ENCODE data around the gene TRPM3. TPM values are rescaled to one million over a fixed set of nuclear protein-coding genes. Genes with fewer than 3 reads are reported as not detected.
"Not testable (repeated sequence)": the region's sequence is repeated elsewhere in the genome, so short reads cannot be mapped to it uniquely, and the experiment has no call there.

TRPM3 gene
- total RNA-seq, 1 donor from 2014 or later, result 0.25 TPM

GRCh38 chr9:70979966-70980365, 141.5 kb downstream of the TRPM3 start:
- Histone ChIP-seq H3K9me3 (no peaks in the 10 kb centered on the region), H3K27me3 (no peaks in the 10 kb centered on the region), H3K27ac (no peak overlapping the region), H3K4me1 (no peaks in the 10 kb centered on the region), H3K36me3 (no peaks in the 10 kb centered on the region), H3K4me3 (no peak overlapping the region)
- intact Hi-C loops (cut with DNase I), result loop anchor here (10.0 kb wide), 1 partner anchor 1365 kb away; no protein-coding TSS in a partner anchor
- DNase-seq (ENCODE audit: extremely low spot score in 2 of 2), result no peak
- TF ChIP-seq, protein P1, sequence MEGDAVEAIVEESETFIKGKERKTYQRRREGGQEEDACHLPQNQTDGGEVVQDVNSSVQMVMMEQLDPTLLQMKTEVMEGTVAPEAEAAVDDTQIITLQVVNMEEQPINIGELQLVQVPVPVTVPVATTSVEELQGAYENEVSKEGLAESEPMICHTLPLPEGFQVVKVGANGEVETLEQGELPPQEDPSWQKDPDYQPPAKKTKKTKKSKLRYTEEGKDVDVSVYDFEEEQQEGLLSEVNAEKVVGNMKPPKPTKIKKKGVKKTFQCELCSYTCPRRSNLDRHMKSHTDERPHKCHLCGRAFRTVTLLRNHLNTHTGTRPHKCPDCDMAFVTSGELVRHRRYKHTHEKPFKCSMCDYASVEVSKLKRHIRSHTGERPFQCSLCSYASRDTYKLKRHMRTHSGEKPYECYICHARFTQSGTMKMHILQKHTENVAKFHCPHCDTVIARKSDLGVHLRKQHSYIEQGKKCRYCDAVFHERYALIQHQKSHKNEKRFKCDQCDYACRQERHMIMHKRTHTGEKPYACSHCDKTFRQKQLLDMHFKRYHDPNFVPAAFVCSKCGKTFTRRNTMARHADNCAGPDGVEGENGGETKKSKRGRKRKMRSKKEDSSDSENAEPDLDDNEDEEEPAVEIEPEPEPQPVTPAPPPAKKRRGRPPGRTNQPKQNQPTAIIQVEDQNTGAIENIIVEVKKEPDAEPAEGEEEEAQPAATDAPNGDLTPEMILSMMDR (IDR thresholded peaks at IDR 0.05), result no peak
- TF ChIP-seq POLR2AphosphoS5 (IDR thresholded peaks at IDR 0.05; ENCODE audit: insufficient read depth in 1 of 2, low read depth in 1 of 2) (no peak), POLR2A (IDR thresholded peaks at IDR 0.05) (no peak)

DNA sequence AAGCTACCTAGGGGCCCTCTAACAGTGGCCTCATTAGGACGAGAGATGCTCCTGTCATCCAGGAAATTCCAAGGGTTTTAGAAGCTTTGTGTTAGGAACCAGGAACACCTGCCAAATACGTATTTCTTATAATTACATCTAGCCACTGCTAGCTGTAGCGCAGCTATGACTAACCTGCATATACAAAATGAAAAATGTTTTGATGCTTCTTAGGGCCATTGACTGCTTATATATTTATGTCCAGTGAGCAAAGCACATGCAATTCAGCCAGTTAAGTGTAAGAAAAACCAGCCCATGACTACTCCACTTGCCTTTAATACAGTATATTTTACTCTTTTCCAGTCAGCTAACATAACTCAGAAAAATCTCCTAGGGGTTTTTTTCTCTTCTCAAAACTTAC, 143.3 kb downstream of the TRPM3 start:
- H3K27ac ChIP-seq, result no peak overlapping the region
- no peaks in the 10 kb centered on the region for H3K36me3 ChIP-seq
- H3K9me3 ChIP-seq, result no peaks in the 10 kb centered on the region
- no peaks in the 10 kb centered on the region for H3K27me3 ChIP-seq
- TF ChIP-seq POLR2AphosphoS5 (IDR thresholded peaks at IDR 0.05; ENCODE audit: insufficient read depth in 1 of 2, low read depth in 1 of 2) (no peak), POLR2A (IDR thresholded peaks at IDR 0.05) (no peak)
- TF ChIP-seq, protein P1 (IDR thresholded peaks at IDR 0.05), result no peak
- no peaks in the 10 kb centered on the region for H3K4me1 ChIP-seq
- no peak for DNase-seq (ENCODE audit: extremely low spot score in 2 of 2)
- intact Hi-C loops (cut with DNase I), result no loop called here
- H3K4me3 ChIP-seq, result no peak overlapping the region

GRCh38 chr9:70975821-70976220, 145.6 kb downstream of the TRPM3 start:
- no peaks in the 10 kb centered on the region for H3K9me3 ChIP-seq
- intact Hi-C loops (cut with DNase I), result no loop called here
- TF ChIP-seq, protein P1 (IDR thresholded peaks at IDR 0.05), result no peak
- no peak for TF ChIP-seq POLR2AphosphoS5 (IDR thresholded peaks at IDR 0.05; ENCODE audit: insufficient read depth in 1 of 2, low read depth in 1 of 2)
- no peak for TF ChIP-seq POLR2A (IDR thresholded peaks at IDR 0.05)
- no peaks in the 10 kb centered on the region for H3K27me3 ChIP-seq
- no peaks in the 10 kb centered on the region for H3K4me1 ChIP-seq
- no peak for DNase-seq (ENCODE audit: extremely low spot score in 2 of 2)
- no peak overlapping the region for H3K27ac ChIP-seq
- no peaks in the 10 kb centered on the region for H3K36me3 ChIP-seq
- H3K4me3 ChIP-seq, result no peak overlapping the region

- no peak overlapping the region for H3K4me3 ChIP-seq
- no peaks in the 10 kb centered on the region for H3K27me3 ChIP-seq
- intact Hi-C loops (cut with DNase I), result no loop called here
- TF ChIP-seq, protein P1 (IDR thresholded peaks at IDR 0.05), result no peak
- TF ChIP-seq POLR2A (IDR thresholded peaks at IDR 0.05) (no peak), POLR2AphosphoS5 (IDR thresholded peaks at IDR 0.05; ENCODE audit: insufficient read depth in 1 of 2, low read depth in 1 of 2) (no peak)
- no peak for DNase-seq (ENCODE audit: extremely low spot score in 2 of 2)
- no peak overlapping the region for H3K27ac ChIP-seq
- H3K4me1 ChIP-seq, result no peaks in the 10 kb centered on the region
- H3K36me3 ChIP-seq, result no peaks in the 10 kb centered on the region
- no peaks in the 10 kb centered on the region for H3K9me3 ChIP-seq
Observed at GRCh38 chr9:70971723-70972122, 149.7 kb downstream of the TRPM3 start.

DNA sequence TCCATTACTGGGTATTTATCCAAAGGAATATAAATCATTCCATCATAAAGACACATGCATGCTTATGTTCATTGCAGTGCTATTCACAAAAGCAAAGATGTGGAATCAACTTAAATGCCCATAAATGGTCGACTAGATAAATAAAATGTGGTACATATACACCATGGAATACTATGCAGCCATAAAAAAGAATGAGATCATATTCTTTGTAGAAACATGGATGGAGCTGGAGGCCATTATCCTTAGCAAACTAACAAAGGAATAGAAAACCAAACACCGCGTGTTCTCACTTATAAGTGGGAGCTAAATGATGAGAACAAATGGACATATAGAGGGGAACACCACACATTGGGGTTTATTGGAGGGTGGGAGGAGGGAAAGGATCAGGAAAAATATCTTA, 155.0 kb downstream of the TRPM3 start:
- H3K27me3 ChIP-seq; H3K36me3 ChIP-seq; DNase-seq (ENCODE audit: extremely low spot score in 2 of 2); H3K9me3 ChIP-seq; H3K27ac ChIP-seq; H3K4me1 ChIP-seq; intact Hi-C loops (cut with DNase I); H3K4me3 ChIP-seq: not testable (repeated sequence)

GRCh38 chr9:70964861-70965260, 156.6 kb downstream of the TRPM3 start:
- H3K36me3 ChIP-seq, result no peaks in the 10 kb centered on the region
- TF ChIP-seq POLR2AphosphoS5 (IDR thresholded peaks at IDR 0.05; ENCODE audit: insufficient read depth in 1 of 2, low read depth in 1 of 2), result no peak
- TF ChIP-seq POLR2A (IDR thresholded peaks at IDR 0.05), result no peak
- TF ChIP-seq, protein P1 (IDR thresholded peaks at IDR 0.05), result no peak
- no peaks in the 10 kb centered on the region for H3K27me3 ChIP-seq
- no peaks in the 10 kb centered on the region for H3K4me1 ChIP-seq
- intact Hi-C loops (cut with DNase I), result no loop called here
- DNase-seq (ENCODE audit: extremely low spot score in 2 of 2), result no peak
- no peak overlapping the region for H3K4me3 ChIP-seq
- no peak overlapping the region for H3K27ac ChIP-seq
- no peaks in the 10 kb centered on the region for H3K9me3 ChIP-seq

Data from vagina (tissue), 2 donors.